Mucosa of rectum (tissue), 2 donors: ENCODE results near the gene CALHM1.
"Not testable (repeated sequence)": the region's sequence is repeated elsewhere in the genome, so short reads cannot be mapped to it uniquely, and the experiment has no call there.

ENCODE experiments used
- H3K27ac ChIP-seq, 2 donors: one replicate each; pipeline ENCODE4 v1.7.0; 2013; ENCODE audit warnings: inconsistent platforms in 2 of 2, low read depth in 2 of 2, low read length in 2 of 2
- H3K27me3 ChIP-seq, 2 donors: one replicate each; pipeline ENCODE4 v1.7.0; 2013; ENCODE audit warnings: low read length in 2 of 2; ENCODE audit not compliant: control insufficient read depth in 2 of 2, insufficient read depth in 2 of 2
- H3K36me3 ChIP-seq, 2 donors: one replicate each; pipeline ENCODE4 v1.7.0; 2013; ENCODE audit warnings: low read length in 2 of 2; ENCODE audit not compliant: control insufficient read depth in 2 of 2, insufficient read depth in 2 of 2
- H3K4me1 ChIP-seq, 2 donors: one replicate each; pipeline ENCODE4 v1.7.0; 2013; ENCODE audit warnings: low read length in 2 of 2, mild to moderate bottlenecking in 1 of 2; ENCODE audit not compliant: control insufficient read depth in 2 of 2, insufficient read depth in 2 of 2
- H3K4me3 ChIP-seq, 2 donors: one replicate each; pipeline ENCODE4 v1.7.0; 2013; ENCODE audit warnings: low read length in 2 of 2
- H3K9ac ChIP-seq, 2 donors: one replicate each; pipeline ENCODE4 v1.7.0; 2013; ENCODE audit warnings: low read length in 2 of 2, low read depth in 1 of 2, mild to moderate bottlenecking in 1 of 2
- H3K9me3 ChIP-seq, 2 donors: one replicate each; pipeline ENCODE4 v1.7.0; 2013; ENCODE audit warnings: low read length in 2 of 2; ENCODE audit not compliant: control insufficient read depth in 2 of 2
- donor health status: healthy.
- donor health status: Normal muscosa, but diverticular disease.

Gene CALHM1

DNA sequence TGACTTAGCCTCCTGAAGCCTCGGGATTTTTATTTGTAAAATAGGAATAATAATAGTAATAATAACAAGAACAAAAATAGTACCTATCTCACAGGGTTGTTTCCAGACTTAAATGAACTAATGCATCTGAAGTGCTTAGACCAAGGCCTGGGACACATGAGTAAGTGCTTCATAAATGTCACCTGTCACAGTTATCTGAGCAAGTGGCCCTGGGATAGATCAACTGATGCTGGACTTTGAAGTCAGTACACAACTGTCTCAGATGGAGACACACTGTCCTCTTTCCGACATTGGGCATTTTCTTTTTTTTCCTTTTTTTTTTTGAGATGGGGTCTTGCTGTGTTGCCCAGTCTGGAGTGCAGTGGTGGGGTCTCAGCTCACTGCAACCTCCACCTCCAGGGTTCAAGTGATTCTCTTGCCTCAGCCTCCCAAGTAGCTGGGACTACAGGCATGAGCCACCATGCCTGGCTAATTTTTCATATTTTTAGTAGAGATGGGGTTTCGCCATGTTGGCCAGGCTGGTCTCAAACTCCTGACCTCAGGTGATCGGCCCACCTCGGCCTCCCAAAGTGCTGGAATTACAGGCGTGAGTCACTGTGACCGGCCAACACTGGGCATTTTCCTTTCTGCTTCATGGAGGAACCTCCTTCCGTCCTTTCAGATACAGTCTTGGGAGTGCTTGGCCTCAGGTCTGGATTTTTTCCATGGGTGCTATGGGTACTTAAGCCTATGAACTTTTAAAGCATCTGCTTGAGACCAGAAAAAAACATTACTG is 28.1 kb upstream of the CALHM1 start:
- not testable (repeated sequence) for H3K9me3 ChIP-seq, H3K9ac ChIP-seq, H3K36me3 ChIP-seq, H3K27ac ChIP-seq, H3K4me3 ChIP-seq, H3K4me1 ChIP-seq, H3K27me3 ChIP-seq

DNA sequence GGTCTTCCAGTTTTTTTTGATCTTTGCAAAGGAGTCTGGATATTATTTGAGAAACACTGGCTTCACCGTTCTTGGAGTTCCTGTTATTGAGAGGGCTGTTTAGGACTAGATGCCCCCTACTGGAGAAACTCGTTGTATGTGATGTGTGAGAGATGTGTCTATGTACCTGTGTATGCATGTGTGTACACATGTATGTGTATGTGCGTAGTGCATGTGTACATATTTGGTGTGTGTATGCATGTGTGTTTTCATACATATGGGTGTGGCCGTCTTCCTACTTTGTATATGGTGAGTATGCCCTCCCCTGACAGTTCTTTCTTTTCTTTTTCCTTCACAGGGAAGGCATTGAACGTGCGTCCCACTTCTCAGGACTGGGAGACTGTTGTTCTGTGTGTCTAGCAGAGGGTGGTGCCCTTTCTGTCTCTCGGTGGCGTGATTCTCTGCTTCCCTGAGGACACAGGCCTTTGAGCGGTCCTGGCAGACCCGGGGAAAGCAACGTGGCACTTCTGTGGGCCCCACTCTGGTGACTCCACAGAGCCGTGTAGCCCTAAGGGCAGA is 23.4 kb upstream of the CALHM1 start:
- H3K9me3 ChIP-seq = no peaks in the 10 kb centered on the region
- no peak overlapping the region for H3K9ac ChIP-seq
- no peak overlapping the region for H3K27ac ChIP-seq
- no peaks in the 10 kb centered on the region for H3K4me1 ChIP-seq
- H3K36me3 ChIP-seq = no peaks in the 10 kb centered on the region
- no peaks in the 10 kb centered on the region for H3K27me3 ChIP-seq
- H3K4me3 ChIP-seq = no peak overlapping the region

- Histone ChIP-seq H3K27me3 (no peaks in the 10 kb centered on the region), H3K27ac (no peak overlapping the region), H3K4me3 (no peak overlapping the region), H3K36me3 (no peaks in the 10 kb centered on the region), H3K9ac (no peak overlapping the region), H3K4me1 (no peaks in the 10 kb centered on the region), H3K9me3 (no peaks in the 10 kb centered on the region)
Observed at GRCh38 chr10:103480521-103480920, 21.8 kb upstream of the CALHM1 start.

- Histone ChIP-seq H3K27ac (no peak within 1 kb of the TSS), H3K9me3 (no peaks in the 10 kb centered on the region), H3K4me3 (no peak within 1 kb of the TSS), H3K27me3 (no peaks in the 10 kb centered on the region), H3K36me3 (no peaks in the 10 kb centered on the region), H3K4me1 (no peaks in the 10 kb centered on the region), H3K9ac (no peak within 1 kb of the TSS)
Observed at GRCh38 chr10:103479135-103479534, 20.4 kb upstream of the CALHM1 start, which contains the start of gene CALHM3. TSS of gene CALHM3 (minus strand) at chr10:103479240. CDS start at chr10:103479032, 208 bp downstream.

DNA sequence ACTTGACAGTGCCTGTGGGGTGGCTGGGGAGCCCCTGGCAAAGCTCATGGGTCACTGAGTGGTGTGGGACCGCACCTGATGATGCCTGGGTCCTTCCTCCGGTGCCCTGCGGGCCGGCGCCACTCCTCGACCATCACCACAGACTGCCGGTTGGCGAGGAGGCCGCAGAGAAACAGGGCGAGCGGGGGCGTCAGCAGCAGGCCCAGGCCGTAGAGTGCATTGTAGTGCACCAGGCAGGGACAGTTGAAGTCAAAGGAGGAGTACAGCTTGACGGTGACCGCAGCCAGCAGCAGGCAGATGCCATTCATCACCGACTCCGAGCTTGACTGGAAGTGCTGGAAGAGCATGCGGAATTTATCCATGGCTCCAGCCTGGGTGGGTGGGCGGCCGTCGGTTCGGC is 20.0 kb upstream of the CALHM1 start:
- no peaks in the 10 kb centered on the region for H3K4me1 ChIP-seq
- H3K9me3 ChIP-seq = no peaks in the 10 kb centered on the region
- H3K36me3 ChIP-seq = no peaks in the 10 kb centered on the region
- H3K27me3 ChIP-seq = no peaks in the 10 kb centered on the region
- H3K9ac ChIP-seq = no peak overlapping the region
- H3K4me3 ChIP-seq = no peak overlapping the region
- no peak overlapping the region for H3K27ac ChIP-seq

DNA sequence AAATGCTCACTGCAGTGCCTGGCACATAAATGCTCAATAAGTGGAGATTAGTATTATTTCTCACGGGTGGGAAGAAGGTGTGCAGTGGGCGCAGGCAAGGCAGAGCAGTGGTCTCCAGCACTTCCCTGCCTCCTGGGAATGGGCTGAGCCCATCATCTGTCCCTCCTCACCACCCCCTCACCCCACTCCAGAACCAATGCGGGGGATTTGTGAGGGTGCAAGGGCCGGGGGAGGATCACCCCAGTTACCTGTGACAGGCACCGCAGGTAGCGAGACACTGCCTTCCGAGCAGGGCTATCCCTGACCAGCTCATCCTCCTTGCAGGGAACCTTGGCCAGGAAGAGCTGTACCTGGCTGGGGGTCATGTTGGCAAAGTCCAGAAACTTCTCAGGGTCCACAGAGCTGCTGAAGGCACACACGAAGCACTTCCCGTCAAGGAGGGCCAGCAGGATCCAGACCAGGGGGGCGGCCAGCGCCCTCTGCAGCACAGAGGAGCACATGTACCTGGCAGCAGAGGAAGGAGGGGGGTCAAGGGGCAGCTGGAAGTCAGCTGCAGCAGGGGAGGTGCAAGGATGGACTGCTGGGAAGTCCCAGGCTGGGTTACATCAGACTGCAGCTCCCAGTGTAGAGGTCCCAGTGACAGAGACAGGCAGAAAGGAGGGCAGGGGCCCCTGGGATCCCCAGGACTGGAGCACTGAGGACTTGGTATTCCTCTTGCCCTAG is 17.5 kb upstream of the CALHM1 start:
- Histone ChIP-seq H3K27ac (no peak overlapping the region), H3K4me3 (no peak overlapping the region), H3K36me3 (no peaks in the 10 kb centered on the region), H3K9ac (no peak overlapping the region), H3K4me1 (peaks cover 4% of the 10 kb centered on the region in 2 donors), H3K9me3 (no peaks in the 10 kb centered on the region), H3K27me3 (no peaks in the 10 kb centered on the region)

GRCh38 chr10:103475437-103475836 is 16.7 kb upstream of the CALHM1 start:
- Histone ChIP-seq H3K36me3 (no peaks in the 10 kb centered on the region), H3K4me1 (peaks cover 4 to 8% of the 10 kb centered on the region in 2 donors), H3K4me3 (no peak overlapping the region), H3K27me3 (no peaks in the 10 kb centered on the region), H3K27ac (no peak overlapping the region), H3K9ac (no peak overlapping the region), H3K9me3 (no peaks in the 10 kb centered on the region)

DNA sequence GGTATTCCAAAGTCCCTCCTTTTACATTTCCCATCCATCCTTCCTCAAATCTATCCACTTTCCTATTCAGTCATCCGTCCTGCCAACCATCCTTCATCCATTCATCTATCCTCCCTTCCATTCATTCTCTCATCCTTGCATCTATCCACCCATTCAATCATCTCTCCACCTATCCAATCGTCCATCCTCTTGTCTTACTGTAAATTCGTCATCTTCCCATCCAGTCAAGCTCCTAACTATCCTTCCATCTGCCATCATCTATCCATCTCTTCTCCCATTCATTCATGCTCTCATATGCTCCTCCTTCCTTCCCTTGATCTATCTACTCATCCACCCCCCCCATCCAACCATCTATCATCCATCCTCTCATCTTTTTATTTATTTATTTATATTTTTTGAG is 15.4 kb upstream of the CALHM1 start:
- Histone ChIP-seq H3K4me1 (peaks cover 4 to 8% of the 10 kb centered on the region in 2 donors), H3K9ac (no peak overlapping the region), H3K4me3 (no peak overlapping the region), H3K36me3 (no peaks in the 10 kb centered on the region), H3K9me3 (no peaks in the 10 kb centered on the region), H3K27me3 (no peaks in the 10 kb centered on the region), H3K27ac (no peak overlapping the region)

- Histone ChIP-seq H3K4me1 (peaks cover 4 to 8% of the 10 kb centered on the region in 2 donors), H3K9me3 (no peaks in the 10 kb centered on the region), H3K27me3 (no peaks in the 10 kb centered on the region), H3K36me3 (no peaks in the 10 kb centered on the region), H3K27ac (no peak overlapping the region), H3K9ac (no peak overlapping the region), H3K4me3 (no peak overlapping the region)
Observed at GRCh38 chr10:103473261-103473671, 14.6 kb upstream of the CALHM1 start.

DNA sequence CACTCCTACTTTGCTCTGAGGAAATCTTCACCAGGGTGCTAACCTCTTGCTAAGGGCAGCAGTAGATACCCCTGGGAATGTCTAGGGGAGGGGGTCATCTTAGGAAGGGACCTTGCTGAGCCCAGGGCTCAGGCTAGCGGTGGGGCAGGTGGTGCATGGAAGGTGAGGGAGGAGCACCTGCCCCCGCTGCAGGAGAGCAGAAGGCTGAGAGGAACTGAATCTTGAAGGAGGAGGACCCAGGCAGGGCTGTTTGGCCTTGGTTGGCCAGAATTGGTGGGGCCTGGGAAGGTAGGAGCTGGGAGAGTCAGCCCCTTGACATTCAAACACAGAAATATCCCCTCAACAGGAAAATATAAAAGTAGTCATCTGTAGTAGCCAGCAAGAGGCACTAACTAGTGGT is 13.3 kb upstream of the CALHM1 start:
- peak overlapping the region; percentile 17 to 76 for H3K27ac ChIP-seq
- H3K9me3 ChIP-seq = no peaks in the 10 kb centered on the region
- H3K4me3 ChIP-seq = no peak overlapping the region
- H3K4me1 ChIP-seq = peaks cover 4 to 8% of the 10 kb centered on the region in 2 donors
- no peaks in the 10 kb centered on the region for H3K36me3 ChIP-seq
- H3K9ac ChIP-seq = no peak overlapping the region
- no peaks in the 10 kb centered on the region for H3K27me3 ChIP-seq
